ENCODE measurements around the gene ZNF644.

- TF ChIP-seq EZH2 (IDR thresholded peaks at IDR 0.05) (no peak), CTCF (IDR thresholded peaks at IDR 0.05) (no peak)
These were observed 102.6 kb downstream of the ZNF644 start for GRCh38 chr1:90919190-90919719.

Data from neural progenitor cell (in vitro differentiated cells).